CD4-positive, alpha-beta T cell treated with Interleukin-4 for 1 hour (primary cell): ENCODE data around the gene CAVIN2.

Experiments used
- DNase-seq, 2 donors: peaks; one replicate each; pipeline ENCODE4 v3.0.0-alpha.2; 2020 to 2022

Gene CAVIN2

DNA sequence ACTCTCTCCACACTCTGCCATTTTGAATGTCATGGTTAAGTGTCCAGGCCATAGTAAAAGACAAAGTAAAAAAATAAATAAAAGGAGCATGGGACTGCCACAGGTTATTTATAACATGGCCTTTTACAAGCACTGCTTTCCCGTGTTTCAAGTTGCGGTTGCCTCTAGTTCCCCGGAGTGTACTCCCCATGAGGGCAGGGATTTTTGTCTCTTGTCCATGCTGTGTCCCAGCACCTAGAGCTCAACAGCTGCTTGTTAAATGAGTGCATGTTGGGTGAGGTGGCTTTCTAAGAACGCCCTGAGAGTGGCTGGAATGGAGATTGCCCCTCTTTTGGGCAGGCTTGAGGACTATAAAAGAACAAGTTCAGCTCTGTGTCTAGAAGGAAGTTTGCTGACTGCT, 8.4 kb downstream of the CAVIN2 start:
- no peak for DNase-seq

DNA sequence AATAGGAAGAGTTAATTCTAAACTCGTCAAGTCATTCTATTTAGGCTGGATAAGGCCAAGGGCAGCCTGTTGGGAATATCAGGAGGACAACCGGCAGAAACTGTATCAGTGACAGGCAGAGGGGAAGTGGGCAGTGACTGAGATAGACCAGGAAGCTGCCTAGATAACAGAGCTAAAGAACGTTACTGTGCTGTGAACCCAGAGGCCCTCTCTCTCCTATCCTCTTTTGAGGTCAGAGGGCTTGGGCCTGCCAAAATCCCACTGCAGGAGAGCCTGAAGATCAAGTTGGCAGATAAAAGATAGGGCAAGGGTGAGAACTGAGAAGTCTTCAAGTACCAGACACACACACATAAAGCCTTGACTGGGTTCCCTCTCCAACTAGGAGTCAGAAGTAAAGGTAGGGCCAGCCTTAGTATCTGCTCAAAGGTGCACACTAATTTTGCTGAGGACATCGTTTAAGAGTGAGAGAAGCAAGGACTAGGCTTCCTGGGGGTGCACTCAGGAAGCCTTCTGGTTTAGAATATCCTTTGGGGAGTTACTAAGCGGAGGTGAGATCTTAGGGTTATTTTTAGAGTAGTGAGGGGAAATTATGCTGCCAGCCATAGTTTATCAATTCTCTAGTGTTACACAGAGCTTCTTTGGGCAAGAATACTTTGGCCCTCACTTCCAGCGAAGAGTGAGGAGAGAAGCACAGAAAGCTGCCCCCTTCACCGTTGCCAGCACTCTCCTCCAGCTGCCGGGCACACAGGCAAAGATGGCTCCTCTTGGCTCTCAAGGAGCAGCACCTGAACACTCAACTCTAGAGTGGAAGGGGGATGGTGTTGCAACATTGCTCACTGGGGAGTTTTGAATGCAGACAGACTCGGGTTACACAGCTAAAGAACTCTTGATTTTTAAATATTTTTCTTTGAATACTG, 9.8 kb downstream of the CAVIN2 start:
- DNase-seq = no peak

DNA sequence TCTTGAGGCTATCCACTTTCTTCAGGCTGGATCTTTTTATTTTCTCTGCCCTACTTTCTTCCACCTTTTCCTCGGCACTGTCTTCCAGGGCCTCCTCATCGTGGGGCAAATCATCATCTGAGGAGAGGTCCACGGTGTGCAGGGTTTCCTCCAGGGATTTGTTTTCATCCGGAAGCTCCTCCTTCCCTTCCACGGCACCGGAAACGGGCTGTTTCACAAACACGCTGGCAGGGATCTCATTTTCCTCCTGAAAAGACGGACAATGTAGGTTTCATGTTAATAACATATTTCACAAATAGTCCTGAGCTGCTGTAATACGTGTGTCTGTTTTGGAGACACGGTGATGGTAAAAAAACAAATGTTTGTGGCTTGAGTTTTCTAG, 10.4 kb downstream of the CAVIN2 start:
- DNase-seq = no peak

DNA sequence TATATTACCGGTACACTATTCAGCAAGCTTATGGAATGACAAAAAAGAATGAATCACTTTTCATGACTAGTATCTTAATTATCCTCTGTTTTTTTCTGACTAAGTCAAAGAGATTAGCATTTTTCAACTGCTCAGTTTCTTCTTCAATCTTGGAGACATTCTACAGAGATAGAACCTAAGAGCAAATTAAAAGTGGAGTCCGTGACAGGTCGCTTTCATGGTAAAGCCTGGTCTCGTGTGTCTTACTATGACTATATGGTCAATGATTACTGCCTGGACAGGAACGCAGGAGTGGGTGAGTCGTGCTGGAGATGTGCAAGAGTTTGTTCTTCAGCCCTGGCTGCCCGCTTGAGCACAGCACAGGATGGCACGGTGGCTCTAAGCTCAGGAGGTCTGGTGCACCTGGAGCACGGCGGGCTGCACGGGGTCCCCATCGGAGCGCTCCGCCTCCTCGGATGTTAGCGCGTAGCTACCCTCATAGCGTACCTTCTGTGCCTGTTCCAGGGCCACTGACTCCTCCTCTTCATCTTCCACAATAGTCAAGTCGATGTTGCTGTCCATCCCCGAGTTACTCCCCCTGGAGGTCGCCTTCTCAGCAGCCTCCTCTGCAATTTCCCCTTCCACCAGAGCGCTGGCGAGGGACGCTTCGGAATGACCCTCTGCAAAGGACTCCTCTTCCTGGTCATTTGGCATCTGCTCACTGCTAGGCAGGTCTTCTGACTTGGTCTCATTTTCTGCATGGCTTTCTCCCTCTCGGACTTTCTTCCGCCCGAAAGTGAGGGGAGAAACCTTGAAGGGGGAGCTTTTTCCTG, 11.1 kb downstream of the CAVIN2 start:
- DNase-seq = no peak

DNA sequence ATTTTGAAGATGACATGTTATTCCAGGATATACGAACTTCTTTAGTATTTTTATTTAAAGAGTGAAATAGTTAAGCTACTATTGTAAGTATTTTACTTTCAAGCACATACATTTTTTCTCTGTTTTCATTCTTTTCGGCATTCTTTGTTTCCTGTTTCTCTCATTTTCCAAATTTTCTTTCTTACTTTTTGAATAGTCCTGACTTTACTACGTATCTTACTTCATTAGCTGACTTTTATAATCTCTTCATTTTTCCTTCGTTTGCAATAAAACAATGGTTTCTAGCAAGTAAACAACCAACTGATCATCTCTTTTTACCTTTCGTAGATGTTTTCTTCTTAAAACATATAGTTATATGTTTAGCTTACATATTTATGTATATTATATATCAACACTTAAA, 11.8 kb downstream of the CAVIN2 start:
- no peak for DNase-seq

DNA sequence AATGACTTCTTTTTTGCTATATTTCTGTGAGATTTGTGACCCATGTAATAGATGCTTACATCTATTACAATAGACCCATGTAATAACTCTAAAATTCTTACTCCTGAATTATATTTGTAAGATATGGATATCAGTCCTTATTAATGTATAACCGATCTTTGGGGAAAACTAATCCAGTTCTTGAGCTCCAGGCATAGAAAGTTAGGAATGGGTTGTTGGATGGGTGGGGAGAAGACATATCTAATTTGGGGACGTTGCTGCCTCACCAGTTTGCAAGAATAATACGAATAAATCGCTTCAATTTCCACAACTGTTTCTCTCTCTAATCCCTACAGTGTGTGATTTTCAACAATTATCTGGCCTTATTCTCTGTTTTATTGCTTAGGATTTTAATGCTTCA, 13.5 kb downstream of the CAVIN2 start:
- no peak for DNase-seq

DNA sequence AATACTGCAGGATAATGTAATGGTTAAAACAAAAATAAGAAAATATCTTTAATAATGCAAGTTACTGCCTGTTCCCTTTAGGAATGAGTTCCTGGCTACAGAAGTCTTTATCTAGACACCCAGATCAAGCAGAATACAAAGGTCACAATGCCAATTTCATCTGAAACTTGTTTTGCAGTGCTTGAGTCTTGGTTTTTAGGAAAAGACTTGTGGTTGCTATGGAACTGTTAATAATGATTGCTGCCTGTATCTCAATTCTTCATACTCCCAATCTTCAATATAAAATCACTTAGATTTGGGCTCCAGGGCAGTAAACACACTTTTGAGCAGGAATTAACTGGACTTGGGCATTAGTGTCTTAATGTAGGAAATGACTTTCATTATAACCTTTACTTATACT, 14.2 kb downstream of the CAVIN2 start:
- no peak for DNase-seq

DNA sequence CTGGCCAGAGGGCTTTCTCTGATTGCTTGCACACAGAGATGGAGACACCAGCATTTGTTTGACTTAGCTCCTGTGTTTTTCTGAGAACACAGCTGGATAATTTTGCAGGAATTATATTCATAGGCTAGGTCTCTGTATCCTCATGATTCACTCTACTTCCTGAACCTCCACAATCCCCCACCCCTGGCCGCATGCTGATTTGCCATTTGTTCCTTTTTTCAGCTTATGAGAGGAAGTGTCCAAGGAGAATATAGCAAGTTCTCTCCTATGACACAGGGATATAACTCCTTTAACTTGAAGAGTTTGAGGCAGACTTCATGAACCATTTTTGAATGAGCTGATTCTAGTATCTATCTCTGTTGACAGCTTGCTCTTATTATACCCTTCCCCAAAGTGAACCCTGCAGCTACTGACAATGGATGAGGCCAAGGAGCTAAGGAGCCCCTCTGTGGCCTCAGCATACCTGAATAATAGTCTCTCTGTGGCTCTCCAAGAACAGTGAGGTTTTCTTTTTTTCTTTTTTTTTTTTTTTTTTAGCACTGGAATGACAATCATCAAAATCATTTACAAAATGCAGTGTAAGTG, 15.4 kb downstream of the CAVIN2 start:
- DNase-seq = no peak

DNA sequence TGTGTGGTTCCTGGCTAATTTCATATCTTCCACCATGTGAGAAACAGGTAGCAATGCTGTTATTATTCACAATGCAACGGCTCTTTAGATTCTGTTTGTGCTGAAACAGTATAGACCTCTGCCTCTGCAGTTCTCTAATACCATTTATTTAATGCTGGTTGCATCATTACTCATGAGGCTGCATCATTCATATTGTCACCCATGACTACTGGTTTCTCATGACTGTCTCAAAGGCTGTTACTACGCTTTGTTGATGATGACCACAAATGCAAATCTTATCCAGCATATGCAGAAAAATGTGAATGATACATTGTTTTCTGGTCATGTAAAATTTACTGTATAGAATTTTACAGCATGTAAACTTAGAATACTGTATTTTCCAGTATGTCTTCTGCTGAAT, 22.5 kb downstream of the CAVIN2 start:
- DNase-seq = no peak

DNA sequence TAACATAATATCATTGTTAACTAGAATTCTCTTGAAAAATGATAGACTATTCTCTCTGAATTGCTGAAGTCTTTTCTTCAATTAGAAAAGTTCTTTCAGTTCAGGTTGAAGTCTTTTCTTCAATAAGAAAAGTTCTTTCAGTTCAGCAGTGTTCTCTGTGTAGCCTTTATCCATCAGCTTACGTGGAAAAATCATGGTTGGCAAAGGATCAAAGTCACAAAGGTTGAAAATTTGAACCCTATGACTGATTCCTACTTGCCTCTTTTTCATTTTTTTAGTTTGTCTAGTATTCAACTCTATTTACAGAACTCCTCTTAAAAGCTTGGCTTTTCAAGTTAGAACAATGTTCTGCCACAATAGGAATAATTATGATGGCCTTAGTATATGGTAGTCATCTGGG, 25.8 kb downstream of the CAVIN2 start:
- no peak for DNase-seq

DNA sequence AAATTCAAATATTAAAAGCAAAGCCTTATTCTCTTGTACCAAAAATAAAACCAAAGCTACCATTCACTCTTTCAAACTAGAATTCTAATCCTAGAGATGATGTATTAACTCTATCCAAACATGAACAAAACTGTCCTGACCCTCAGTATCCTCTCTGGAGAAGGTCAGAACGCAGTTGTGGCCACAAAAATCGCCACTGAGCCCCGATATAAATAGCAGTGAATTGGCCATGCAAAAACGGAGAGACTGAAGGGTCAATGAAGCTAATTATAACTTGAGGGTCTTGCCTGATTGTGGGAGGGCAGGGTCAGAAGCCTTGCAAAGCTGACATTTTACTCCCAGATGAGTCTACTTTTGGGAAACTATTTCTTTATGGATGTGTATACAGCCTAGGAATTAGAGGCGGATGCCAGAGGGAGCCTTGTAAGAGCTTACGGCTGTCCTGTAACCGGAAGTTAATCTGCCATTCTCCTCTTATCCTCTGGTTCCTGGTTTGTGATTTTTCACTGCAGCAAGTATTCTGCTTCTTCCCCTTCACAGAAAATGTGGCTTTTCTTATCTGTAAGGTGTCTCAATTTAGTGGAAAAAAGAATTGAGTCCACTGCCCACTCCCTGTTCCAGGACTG, 28.1 kb downstream of the CAVIN2 start:
- no peak for DNase-seq

DNA sequence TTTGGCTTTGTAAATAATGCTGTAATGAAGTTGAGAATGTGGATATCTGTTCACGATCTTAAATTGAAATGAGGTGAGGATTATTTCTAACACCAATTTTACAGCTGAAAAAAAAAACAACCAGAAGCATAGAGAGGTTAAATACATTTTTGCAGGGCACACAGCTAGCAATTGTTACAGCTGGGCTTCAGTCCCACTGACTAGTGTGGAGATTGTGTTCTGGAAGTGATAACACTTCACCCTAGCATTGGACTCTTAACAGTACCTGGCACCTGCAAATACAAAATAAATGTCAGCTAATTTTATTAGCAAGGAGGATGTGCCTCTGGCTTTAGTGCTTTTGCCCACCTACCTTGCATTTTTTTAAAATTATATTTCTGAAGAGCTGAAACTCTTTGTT, 28.8 kb downstream of the CAVIN2 start:
- DNase-seq = no peak

DNA sequence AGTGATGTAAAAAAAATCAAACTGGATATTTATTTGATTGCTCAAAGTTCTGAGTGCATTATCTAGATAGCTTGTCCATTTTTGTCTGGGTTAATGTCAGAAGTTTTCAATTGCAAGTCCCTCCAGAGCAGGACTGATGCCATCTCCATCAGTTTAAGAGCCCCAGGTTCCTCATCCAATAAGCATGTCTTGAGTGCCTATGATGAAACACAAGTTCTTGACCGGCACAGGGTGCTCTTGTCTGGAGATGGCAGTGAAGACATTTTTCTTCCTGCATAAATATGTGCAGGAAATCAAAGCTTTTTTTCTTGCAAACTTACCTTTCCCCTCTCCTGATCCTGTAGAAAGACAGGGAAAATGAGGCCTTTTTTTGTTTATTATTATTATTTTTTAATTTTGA, 31.9 kb downstream of the CAVIN2 start:
- DNase-seq = no peak

DNA sequence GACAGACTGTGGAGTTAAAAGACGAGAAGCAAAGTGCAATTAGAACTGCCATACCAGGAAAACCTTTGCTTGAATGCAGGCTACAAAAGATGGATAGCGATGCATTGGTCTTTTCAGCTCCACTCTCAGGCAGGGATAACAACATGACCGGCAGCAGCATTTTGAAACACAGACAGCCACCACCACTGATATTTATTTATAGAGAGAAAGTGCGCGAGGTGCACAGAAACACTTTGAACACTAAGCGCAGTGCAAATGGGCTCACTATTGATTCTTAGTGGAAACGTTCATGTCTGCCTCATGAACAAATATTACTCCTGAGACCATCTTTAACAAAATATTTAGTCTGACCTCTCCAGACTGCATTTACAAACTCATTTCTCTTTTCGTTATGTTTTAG, 32.9 kb downstream of the CAVIN2 start:
- no peak for DNase-seq

DNA sequence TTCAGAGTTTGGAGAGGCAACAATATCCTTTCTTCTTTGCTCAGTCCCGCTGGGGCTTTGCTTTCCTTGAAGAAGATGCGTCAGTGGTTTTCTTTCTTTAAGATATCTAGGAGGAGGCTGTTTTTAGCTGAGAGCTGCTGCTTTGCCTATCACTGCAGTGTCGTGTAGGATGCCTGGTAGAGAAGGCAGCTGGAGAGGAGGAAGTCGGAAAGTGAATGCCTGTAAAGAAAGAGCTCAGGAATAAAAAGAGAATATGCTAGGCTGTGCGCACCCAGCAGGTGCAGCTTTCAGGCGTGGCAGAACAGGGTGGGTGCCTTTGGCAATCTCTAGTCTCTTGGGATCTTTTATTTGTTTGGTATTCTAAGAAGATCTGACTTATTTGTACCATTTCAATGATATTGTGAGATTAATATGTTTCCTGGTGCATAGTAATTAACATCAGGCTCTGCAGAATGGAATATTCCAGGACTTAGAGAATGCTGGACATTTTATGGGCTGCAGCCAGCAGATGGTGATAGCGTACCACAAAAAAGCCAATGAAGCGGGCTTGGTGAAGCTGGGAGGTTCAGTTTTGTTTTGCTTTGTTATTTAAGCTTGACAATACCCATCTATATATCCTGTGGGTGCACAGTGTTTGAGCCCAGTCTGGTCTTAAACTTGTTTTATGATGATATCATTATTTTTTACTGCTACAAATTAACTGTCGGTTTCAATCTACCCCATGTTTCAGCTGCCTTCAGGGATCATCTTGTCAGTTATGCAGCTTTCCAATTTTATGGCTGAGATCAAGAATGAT, 34.9 kb downstream of the CAVIN2 start:
- peak; percentile 16 to 21 for DNase-seq

DNA sequence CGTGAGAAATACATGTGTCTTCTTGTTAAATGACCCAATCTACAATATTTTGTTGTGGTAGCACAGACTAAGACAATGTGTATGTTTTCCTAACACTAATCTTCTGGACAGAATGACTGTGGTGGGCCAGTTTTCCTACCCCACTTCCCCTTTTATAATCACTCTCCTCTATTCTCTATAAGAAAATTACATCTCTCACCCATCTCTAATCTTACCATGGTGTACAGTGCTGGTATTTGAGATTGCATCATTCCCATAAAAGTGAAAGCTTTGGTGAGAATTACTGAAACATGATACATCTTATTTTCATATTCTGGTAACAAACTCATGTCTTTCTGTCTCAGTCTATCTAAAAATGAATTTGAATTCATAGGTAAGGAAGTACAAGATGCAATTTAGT, 40.5 kb downstream of the CAVIN2 start:
- no peak for DNase-seq

DNA sequence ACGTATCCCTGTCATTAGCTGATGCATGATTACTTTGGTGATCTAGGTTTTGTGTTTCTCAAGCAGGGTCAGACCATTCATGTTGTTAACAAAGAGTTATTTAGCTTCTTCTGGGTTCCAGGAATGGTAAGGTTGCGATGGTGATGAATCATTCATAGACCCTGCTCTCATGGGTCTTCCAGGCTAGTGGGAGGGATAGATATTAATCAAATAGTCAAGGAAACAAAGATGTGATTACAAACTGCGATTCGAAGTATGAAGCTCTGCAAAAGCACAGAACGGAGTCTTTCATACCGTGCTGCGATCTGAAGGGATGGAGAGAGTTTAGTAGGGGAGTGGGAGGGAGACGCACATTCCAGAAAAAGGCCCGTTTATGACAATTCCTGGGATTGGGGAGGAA, 42.1 kb downstream of the CAVIN2 start:
- DNase-seq = no peak

DNA sequence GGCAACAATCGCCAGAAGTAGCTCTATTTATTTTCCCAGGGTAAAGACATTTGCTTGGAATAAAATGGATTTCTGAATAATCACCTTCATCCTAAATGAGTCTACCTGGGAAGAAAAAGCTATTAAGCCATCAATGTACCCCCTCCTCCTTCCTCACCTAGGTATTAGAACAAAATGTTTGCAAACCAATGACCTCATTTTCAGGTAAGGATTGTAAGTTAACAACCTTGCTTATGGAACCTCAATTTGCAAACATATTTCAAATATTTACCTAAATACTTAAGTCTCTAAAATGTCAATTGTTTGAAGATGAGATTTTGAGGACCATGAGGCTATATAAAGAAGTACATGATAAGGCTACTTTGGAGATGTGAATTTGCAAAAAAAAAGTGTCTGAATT, 43.9 kb downstream of the CAVIN2 start:
- no peak for DNase-seq

DNA sequence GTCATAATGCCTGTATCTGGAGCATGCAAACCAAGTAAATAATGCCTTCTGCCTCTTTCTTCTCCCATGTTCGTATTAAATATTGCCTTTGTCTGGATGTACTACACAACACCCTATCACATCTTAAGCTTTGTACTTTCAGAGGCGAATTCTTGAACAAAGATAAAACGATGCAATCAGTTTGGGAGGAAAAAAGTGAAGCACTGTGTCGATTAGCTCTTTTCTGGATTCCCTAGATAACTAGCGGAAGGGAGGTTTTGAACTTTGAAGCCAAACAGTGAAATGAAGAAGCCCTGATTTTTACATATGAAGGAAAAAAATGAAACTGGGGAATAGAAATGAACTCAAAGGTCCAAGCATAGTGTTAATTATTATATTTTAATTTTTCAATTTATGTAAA, 44.7 kb downstream of the CAVIN2 start:
- DNase-seq = no peak

DNA sequence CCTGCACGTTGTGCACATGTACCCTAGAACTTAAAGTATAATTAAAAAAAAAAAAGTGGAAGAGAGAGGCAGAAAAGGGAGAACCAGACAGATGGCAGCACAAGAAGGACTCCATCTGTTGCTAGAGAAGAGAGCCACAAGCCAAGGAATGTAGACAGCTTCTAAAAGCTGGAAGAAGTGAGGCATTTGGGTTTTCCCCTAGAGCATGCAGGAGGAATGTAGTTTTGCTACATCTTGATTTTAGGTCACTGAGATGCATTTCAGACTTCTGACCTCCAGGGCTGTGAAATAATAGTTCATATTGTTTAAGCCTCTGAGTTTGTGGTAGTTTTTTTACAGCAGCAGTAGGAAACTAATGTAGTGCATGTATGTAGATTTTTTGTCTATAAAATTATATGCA, 46.0 kb downstream of the CAVIN2 start:
- no peak for DNase-seq

DNA sequence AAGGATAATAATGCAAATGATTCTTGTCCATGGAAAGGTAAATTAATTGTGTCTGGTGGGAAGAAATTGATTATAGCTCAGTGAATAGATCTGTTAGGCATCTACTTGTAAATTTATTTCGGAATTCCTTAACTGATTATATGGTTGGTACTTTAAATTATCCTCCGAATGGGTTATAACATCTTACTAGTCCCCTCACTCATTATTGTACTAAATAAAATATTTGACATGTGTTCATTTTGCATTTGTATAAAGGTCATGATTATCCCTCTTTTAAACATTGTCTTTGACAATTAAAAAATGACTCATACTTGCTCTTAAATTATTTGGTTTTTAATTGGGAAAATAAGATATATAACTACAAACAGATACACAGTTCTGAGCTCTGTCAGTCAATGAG, 47.4 kb downstream of the CAVIN2 start:
- no peak for DNase-seq
